Measurements from ENCODE around the gene TTC39C. TPM values are rescaled to one million over a fixed set of nuclear protein-coding genes. Genes with fewer than 3 reads are reported as not detected.
A peak's percentile ranks its signal among the peaks of the same experiment; 100 is the strongest.

The TTC39C gene
- total and polyA plus RNA-seq, 7 donors = 0.48 to 2.4 (median 1.2) TPM

- Histone ChIP-seq H3K9me3 (no peaks in the 10 kb centered on the region), H3K27me3 (ENCODE audit: insufficient read depth in 3 of 3, low read length in 2 of 3) (no peaks in the 10 kb centered on the region), H3K4me3 (no peak overlapping the region), H3K4me1 (no peaks in the 10 kb centered on the region), H3K36me3 (ENCODE audit: insufficient read depth in 1 of 2, low read depth in 1 of 2) (no peaks in the 10 kb centered on the region), H3K27ac (no peak overlapping the region)
- 20 to 33% (median 28%) methylated on average over 17 of the region's 17 CpGs for WGBS, 3 donors
- intact Hi-C loops (cut with DNase I) = no loop called here
- TF ChIP-seq CTCF (IDR thresholded peaks at IDR 0.05) = no peak
- DNase-seq = peak; percentile 67 to 76
- ATAC-seq = peak; percentile 47 to 87 (median 78)
Measured at GRCh38 chr18:23982155-23983079, 32.1 kb upstream of the TTC39C start.

- H3K27ac ChIP-seq = no peak overlapping the region
- H3K27me3 ChIP-seq (ENCODE audit: insufficient read depth in 3 of 3, low read length in 2 of 3) = no peaks in the 10 kb centered on the region
- no peak for TF ChIP-seq CTCF (IDR thresholded peaks at IDR 0.05)
- 77 to 85% (median 85%) methylated on average over 3 of the region's 3 CpGs for WGBS, 3 donors
- H3K4me3 ChIP-seq = no peak overlapping the region
- H3K9me3 ChIP-seq = no peaks in the 10 kb centered on the region
- no peak for DNase-seq
- H3K36me3 ChIP-seq (ENCODE audit: insufficient read depth in 1 of 2, low read depth in 1 of 2) = no peaks in the 10 kb centered on the region
- intact Hi-C loops (cut with DNase I) = no loop called here
- H3K4me1 ChIP-seq = no peaks in the 10 kb centered on the region
- no peak for ATAC-seq
Measured at GRCh38 chr18:23983112-23983511, 31.4 kb upstream of the TTC39C start.

- H3K4me3 ChIP-seq = no peak overlapping the region
- no peak for DNase-seq
- H3K4me1 ChIP-seq = no peaks in the 10 kb centered on the region
- H3K27me3 ChIP-seq (ENCODE audit: insufficient read depth in 3 of 3, low read length in 2 of 3) = no peaks in the 10 kb centered on the region
- no peak overlapping the region for H3K27ac ChIP-seq
- intact Hi-C loops (cut with DNase I) = no loop called here
- no peaks in the 10 kb centered on the region for H3K9me3 ChIP-seq
- no peak for TF ChIP-seq CTCF (IDR thresholded peaks at IDR 0.05)
- no peaks in the 10 kb centered on the region for H3K36me3 ChIP-seq (ENCODE audit: insufficient read depth in 1 of 2, low read depth in 1 of 2)
- ATAC-seq = no peak
Measured at GRCh38 chr18:23986600-23987359, 27.8 kb upstream of the TTC39C start.

- H3K9me3 ChIP-seq = no peaks in the 10 kb centered on the region
- H3K4me3 ChIP-seq = no peak overlapping the region
- no peaks in the 10 kb centered on the region for H3K4me1 ChIP-seq
- intact Hi-C loops (cut with DNase I) = no loop called here
- H3K27me3 ChIP-seq (ENCODE audit: insufficient read depth in 3 of 3, low read length in 2 of 3) = no peaks in the 10 kb centered on the region
- WGBS, 3 donors = 86 to 89% (median 86%) methylated on average over 6 of the region's 6 CpGs
- H3K36me3 ChIP-seq (ENCODE audit: insufficient read depth in 1 of 2, low read depth in 1 of 2) = no peaks in the 10 kb centered on the region
- TF ChIP-seq CTCF (IDR thresholded peaks at IDR 0.05) = no peak
- ATAC-seq (no peak), DNase-seq (no peak)
- H3K27ac ChIP-seq = no peak overlapping the region
Measured at GRCh38 chr18:23990474-23991410, 23.8 kb upstream of the TTC39C start.
